Subcutaneous preadipocyte (primary cell): ENCODE data around the gene REL. TPM values are rescaled to one million over a fixed set of nuclear protein-coding genes. Genes with fewer than 3 reads are reported as not detected.

Source experiments
- small RNA-seq: library from RNA; depleted of rRNA; stranded (forward); fragments of <200 nt; gene quantifications from one replicate; pipeline ENCODE3, GENCODE V24; 2012
- total RNA-seq: library from RNA; depleted of rRNA; stranded (reverse); fragments of >200 nt; gene quantifications from 2 replicates; pipeline ENCODE4 v1.2.3, GENCODE V29; 2012

Gene REL
- 3.3 and 4.5 TPM in 2 replicates for total RNA-seq

GRCh38 chr2:60881047-60881932, at the start of gene REL:
TSS of gene REL (plus strand) at chr2:60881574. CDS start at chr2:60881841, 267 bp downstream.

Small RNAs within 50 kb of the gene (small RNA-seq; reads per million reads assigned to genes)
- gene RN7SL632P (not detected), gene RNU4-51P (not detected)

Other genes with a start within 250 kb of the REL start
- 14.0 and 19.9 TPM in 2 replicates for gene PAPOLG, start 125.3 kb upstream of the REL start, total RNA-seq
- gene PEX13, start 136.1 kb downstream of the REL start, total RNA-seq = 15.4 and 22.9 TPM in 2 replicates
- gene PUS10, start 136.7 kb downstream of the REL start, total RNA-seq = 6.2 and 8.2 TPM in 2 replicates
- 8.5 and 10.4 TPM in 2 replicates for gene SANBR, start 184.3 kb downstream of the REL start, total RNA-seq